Measurements from ENCODE around the gene SYS1.

Gene SYS1

DNA sequence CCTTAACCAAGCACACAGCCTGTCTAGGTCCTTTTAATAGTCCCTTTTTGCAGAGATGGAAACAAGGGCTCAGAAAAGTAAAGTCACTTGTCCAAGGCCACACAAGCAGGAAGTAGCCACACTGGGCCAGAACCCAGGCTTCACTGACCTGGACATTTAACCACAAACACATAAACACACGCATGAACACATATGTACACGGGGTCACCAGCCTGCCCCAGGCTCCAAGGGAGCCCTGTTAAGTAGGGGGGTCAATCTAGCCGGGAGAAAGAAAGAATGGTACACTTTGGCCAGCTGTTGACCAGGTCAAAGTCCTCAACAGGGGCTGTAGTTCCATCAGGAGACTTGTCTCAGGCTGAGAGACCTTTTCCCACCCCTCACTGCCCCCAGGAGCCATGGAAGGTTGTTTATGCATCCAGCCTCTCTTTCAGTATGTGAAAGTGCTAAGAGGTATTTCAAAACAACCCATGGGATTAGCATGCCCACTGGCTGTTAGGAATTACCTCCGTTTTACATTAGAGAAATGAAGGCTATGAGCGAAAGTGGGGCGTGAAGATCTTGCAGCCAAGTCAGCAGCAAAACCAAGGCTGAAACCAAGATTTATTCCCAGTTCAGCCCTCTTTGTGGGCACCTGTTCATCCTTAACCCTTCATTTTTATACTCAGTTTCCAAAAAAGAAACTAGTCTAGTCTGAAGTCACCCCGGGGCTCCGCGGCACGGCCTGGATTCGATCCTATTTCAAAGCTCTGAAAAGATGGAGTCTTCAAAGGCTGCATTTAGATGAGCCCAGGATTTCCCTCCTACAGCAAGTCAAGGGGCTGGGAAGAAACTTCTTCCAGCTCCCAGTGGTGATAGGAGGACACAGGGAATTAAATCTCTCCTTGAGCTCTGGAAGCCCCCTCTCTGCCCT, 24.6 kb upstream of the SYS1 start:
- H2BK120ac ChIP-seq (ENCODE audit: insufficient read depth, low read length, poor library complexity) = peak overlapping the region; percentile 92
- peak overlapping the region; percentile 89 for H4K91ac ChIP-seq (ENCODE audit: low read depth, low read length)
- peak overlapping the region; percentile 71 for H3K4ac ChIP-seq (ENCODE audit: low read depth, low read length)
- no peak overlapping the region for H4K12ac ChIP-seq (ENCODE audit: low read depth, low read length)
- H2AFZ ChIP-seq (ENCODE audit: insufficient read depth, low read length, poor library complexity) = peak overlapping the region; percentile 18
- H2BK5ac ChIP-seq (ENCODE audit: low read depth, low read length, poor library complexity) = peak overlapping the region; percentile 91
- H3K27ac ChIP-seq (ENCODE audit: low read depth, low read length) = peak overlapping the region; percentile 90
- peaks cover 21 to 27% of the 10 kb centered on the region in 2 experiments for H3K36me3 ChIP-seq (ENCODE audit: control insufficient read depth in 1 of 2, insufficient read depth in 2 of 2, low read length in 2 of 2)
- H2AK5ac ChIP-seq (ENCODE audit: low read length) = peak overlapping the region; percentile 88
- H4K8ac ChIP-seq (ENCODE audit: low read depth, low read length) = peak overlapping the region; percentile 61
- peak overlapping the region; percentile 83 for H3K18ac ChIP-seq (ENCODE audit: low read length)
- peak overlapping the region; percentile 91 for H2BK12ac ChIP-seq (ENCODE audit: low read length)
- WGBS (ENCODE audit: extremely low coverage, insufficient coverage, insufficient read length) = no CpG with 5 or more reads among the region's 11 CpGs
- peaks cover 38% of the 10 kb centered on the region for H3K79me2 ChIP-seq (ENCODE audit: control insufficient read depth, insufficient read depth, low read length, poor library complexity)
- H3K4me3 ChIP-seq (ENCODE audit: low read depth, low read length) = no peak overlapping the region
- no peak for DNase-seq
- H3K9me3 ChIP-seq (ENCODE audit: insufficient read depth, low read depth, low read length) = no peaks in the 10 kb centered on the region
- peak overlapping the region; percentile 63 for H3K14ac ChIP-seq (ENCODE audit: low read length)
- H3K79me1 ChIP-seq (ENCODE audit: low read length) = peaks cover 45% of the 10 kb centered on the region
- peak overlapping the region; percentile 30 for H3K4me2 ChIP-seq (ENCODE audit: low read length)
- H3K4me1 ChIP-seq (ENCODE audit: control insufficient read depth in 1 of 2, insufficient read depth in 2 of 2, low read length in 2 of 2) = peaks cover 61 to 66% of the 10 kb centered on the region in 2 experiments
- no peak overlapping the region for H3K9ac ChIP-seq (ENCODE audit: low read length)
- H3K27me3 ChIP-seq (ENCODE audit: insufficient read depth, low read length) = no peaks in the 10 kb centered on the region
- no peak overlapping the region for H3K23ac ChIP-seq (ENCODE audit: low read length)

DNA sequence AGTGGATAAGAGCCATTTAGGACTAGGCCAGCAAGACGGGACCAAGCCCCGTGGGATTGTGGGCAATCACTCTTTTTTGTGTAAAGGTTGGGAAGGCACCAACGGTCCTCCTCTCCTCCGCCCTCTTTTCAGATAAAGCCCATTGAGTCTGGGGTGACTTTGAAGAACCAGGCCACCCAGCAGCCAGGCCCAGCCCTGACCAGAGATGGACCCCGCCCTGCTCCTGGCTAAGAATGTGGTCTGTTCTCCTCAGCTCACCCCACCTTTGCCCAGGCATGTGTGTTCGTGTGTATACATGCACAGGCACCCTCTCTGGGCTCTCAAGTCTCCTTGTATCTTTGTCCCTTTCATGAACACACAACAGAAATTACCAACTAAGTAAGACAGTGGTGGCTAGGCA, 23.9 kb upstream of the SYS1 start:
- H3K79me2 ChIP-seq (ENCODE audit: control insufficient read depth, insufficient read depth, low read length, poor library complexity) = peaks cover 41% of the 10 kb centered on the region
- peak overlapping the region; percentile 6 for H2AK5ac ChIP-seq (ENCODE audit: low read length)
- peak overlapping the region; percentile 67 for H3K18ac ChIP-seq (ENCODE audit: low read length)
- H3K27ac ChIP-seq (ENCODE audit: low read depth, low read length) = peak overlapping the region; percentile 90
- no peaks in the 10 kb centered on the region for H3K9me3 ChIP-seq (ENCODE audit: insufficient read depth, low read depth, low read length)
- peaks cover 19 to 27% of the 10 kb centered on the region in 2 experiments for H3K36me3 ChIP-seq (ENCODE audit: control insufficient read depth in 1 of 2, insufficient read depth in 2 of 2, low read length in 2 of 2)
- peak overlapping the region; percentile 45 for H3K14ac ChIP-seq (ENCODE audit: low read length)
- no peak overlapping the region for H3K4me2 ChIP-seq (ENCODE audit: low read length)
- no peak overlapping the region for H4K12ac ChIP-seq (ENCODE audit: low read depth, low read length)
- H3K4me3 ChIP-seq (ENCODE audit: low read depth, low read length) = no peak overlapping the region
- H3K4me1 ChIP-seq (ENCODE audit: control insufficient read depth in 1 of 2, insufficient read depth in 2 of 2, low read length in 2 of 2) = peaks cover 67 to 73% of the 10 kb centered on the region in 2 experiments
- H2BK12ac ChIP-seq (ENCODE audit: low read length) = peak overlapping the region; percentile 58
- peak overlapping the region; percentile 5 for H4K8ac ChIP-seq (ENCODE audit: low read depth, low read length)
- no peak overlapping the region for H3K23ac ChIP-seq (ENCODE audit: low read length)
- no peak for DNase-seq
- H2AFZ ChIP-seq (ENCODE audit: insufficient read depth, low read length, poor library complexity) = no peak overlapping the region
- H4K91ac ChIP-seq (ENCODE audit: low read depth, low read length) = peak overlapping the region; percentile 89
- WGBS (ENCODE audit: extremely low coverage, insufficient coverage, insufficient read length) = no CpG with 5 or more reads among the region's 6 CpGs
- H3K79me1 ChIP-seq (ENCODE audit: low read length) = peaks cover 52% of the 10 kb centered on the region
- H3K27me3 ChIP-seq (ENCODE audit: insufficient read depth, low read length) = no peaks in the 10 kb centered on the region
- no peak overlapping the region for H3K9ac ChIP-seq (ENCODE audit: low read length)
- H3K4ac ChIP-seq (ENCODE audit: low read depth, low read length) = peak overlapping the region; percentile 71
- H2BK120ac ChIP-seq (ENCODE audit: insufficient read depth, low read length, poor library complexity) = no peak overlapping the region
- peak overlapping the region; percentile 91 for H2BK5ac ChIP-seq (ENCODE audit: low read depth, low read length, poor library complexity)

DNA sequence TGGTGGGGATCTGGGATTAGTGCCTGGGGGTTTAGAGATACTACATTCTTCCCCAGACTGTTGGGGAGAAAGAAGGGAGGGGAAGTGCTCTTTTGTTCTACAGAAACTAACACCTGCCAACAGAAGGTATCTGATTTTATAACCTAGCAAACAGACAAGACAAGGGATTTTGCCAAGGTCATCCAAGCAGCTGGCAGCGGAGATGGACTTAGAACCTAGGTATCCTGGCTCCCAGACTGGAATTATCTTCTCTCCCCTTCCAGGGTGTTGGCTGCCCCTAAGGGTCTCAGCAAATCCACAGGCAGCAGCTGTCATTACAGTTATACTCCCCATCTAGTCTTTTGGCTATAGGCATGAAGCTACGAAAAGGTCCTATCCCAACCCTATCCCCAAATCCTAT, 23.2 kb upstream of the SYS1 start:
- Histone ChIP-seq H3K4ac (ENCODE audit: low read depth, low read length) (peak overlapping the region; percentile 80), H3K9me3 (ENCODE audit: insufficient read depth, low read depth, low read length) (no peaks in the 10 kb centered on the region), H2AK5ac (ENCODE audit: low read length) (no peak overlapping the region), H2BK12ac (ENCODE audit: low read length) (peak overlapping the region; percentile 26), H3K23ac (ENCODE audit: low read length) (no peak overlapping the region), H3K18ac (ENCODE audit: low read length) (no peak overlapping the region), H4K91ac (ENCODE audit: low read depth, low read length) (peak overlapping the region; percentile 48), H3K36me3 (ENCODE audit: control insufficient read depth in 1 of 2, insufficient read depth in 2 of 2, low read length in 2 of 2) (peaks cover 18 to 26% of the 10 kb centered on the region in 2 experiments), H2BK120ac (ENCODE audit: insufficient read depth, low read length, poor library complexity) (peak overlapping the region; percentile 40), H2BK5ac (ENCODE audit: low read depth, low read length, poor library complexity) (peak overlapping the region; percentile 22), H3K79me2 (ENCODE audit: control insufficient read depth, insufficient read depth, low read length, poor library complexity) (peaks cover 45% of the 10 kb centered on the region), H3K4me1 (ENCODE audit: control insufficient read depth in 1 of 2, insufficient read depth in 2 of 2, low read length in 2 of 2) (peaks cover 71 to 78% of the 10 kb centered on the region in 2 experiments), H3K27ac (ENCODE audit: low read depth, low read length) (no peak overlapping the region), H4K8ac (ENCODE audit: low read depth, low read length) (no peak overlapping the region), H3K27me3 (ENCODE audit: insufficient read depth, low read length) (no peaks in the 10 kb centered on the region), H4K12ac (ENCODE audit: low read depth, low read length) (no peak overlapping the region), H3K79me1 (ENCODE audit: low read length) (peaks cover 58% of the 10 kb centered on the region), H3K9ac (ENCODE audit: low read length) (no peak overlapping the region), H2AFZ (ENCODE audit: insufficient read depth, low read length, poor library complexity) (no peak overlapping the region), H3K4me2 (ENCODE audit: low read length) (no peak overlapping the region), H3K4me3 (ENCODE audit: low read depth, low read length) (no peak overlapping the region), H3K14ac (ENCODE audit: low read length) (no peak overlapping the region)
- no CpG with 5 or more reads among the region's 2 CpGs for WGBS (ENCODE audit: extremely low coverage, insufficient coverage, insufficient read length)
- DNase-seq = no peak

DNA sequence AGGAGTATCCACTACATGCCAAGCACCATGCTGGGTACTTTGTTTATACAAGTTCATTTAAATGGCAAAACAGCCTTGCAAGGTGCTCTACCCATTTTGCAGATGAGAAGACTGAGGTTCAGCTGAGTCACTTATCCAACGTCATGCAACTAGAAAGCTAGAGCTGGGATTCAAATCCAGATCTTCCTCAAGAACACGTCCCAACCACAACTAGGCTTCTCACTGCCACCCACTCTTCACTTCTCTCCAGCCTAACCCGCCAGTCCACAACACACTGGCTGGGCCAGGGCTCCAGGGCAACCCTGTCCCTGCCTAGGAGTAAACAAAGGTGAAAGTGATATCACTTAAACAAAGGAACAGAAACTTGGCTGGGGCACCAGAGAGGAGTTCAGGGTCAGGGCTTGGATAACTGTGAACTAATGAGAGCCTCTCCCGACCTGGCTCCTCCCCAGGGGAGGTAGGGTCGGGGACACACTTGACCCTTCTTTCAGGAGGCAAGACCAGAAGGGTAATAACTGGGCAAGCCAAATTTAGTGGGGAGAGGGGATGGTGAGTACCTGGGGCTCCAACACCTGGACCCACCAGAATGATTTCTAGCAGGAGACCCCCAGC, 22.6 kb upstream of the SYS1 start:
- H3K9ac ChIP-seq (ENCODE audit: low read length) = no peak overlapping the region
- H3K79me2 ChIP-seq (ENCODE audit: control insufficient read depth, insufficient read depth, low read length, poor library complexity) = peaks cover 46% of the 10 kb centered on the region
- no peak overlapping the region for H2AFZ ChIP-seq (ENCODE audit: insufficient read depth, low read length, poor library complexity)
- no peak overlapping the region for H4K8ac ChIP-seq (ENCODE audit: low read depth, low read length)
- H4K91ac ChIP-seq (ENCODE audit: low read depth, low read length) = peak overlapping the region; percentile 44
- H2BK5ac ChIP-seq (ENCODE audit: low read depth, low read length, poor library complexity) = no peak overlapping the region
- no peak overlapping the region for H4K12ac ChIP-seq (ENCODE audit: low read depth, low read length)
- peak overlapping the region; percentile 34 for H2BK12ac ChIP-seq (ENCODE audit: low read length)
- peaks cover 13 to 20% of the 10 kb centered on the region in 2 experiments for H3K36me3 ChIP-seq (ENCODE audit: control insufficient read depth in 1 of 2, insufficient read depth in 2 of 2, low read length in 2 of 2)
- no peak overlapping the region for H3K4me2 ChIP-seq (ENCODE audit: low read length)
- no peak overlapping the region for H2AK5ac ChIP-seq (ENCODE audit: low read length)
- no peaks in the 10 kb centered on the region for H3K27me3 ChIP-seq (ENCODE audit: insufficient read depth, low read length)
- no peak for DNase-seq
- WGBS (ENCODE audit: extremely low coverage, insufficient coverage, insufficient read length) = no CpG with 5 or more reads among the region's 5 CpGs
- peak overlapping the region; percentile 2 for H3K18ac ChIP-seq (ENCODE audit: low read length)
- H3K4ac ChIP-seq (ENCODE audit: low read depth, low read length) = peak overlapping the region; percentile 80
- no peak overlapping the region for H3K4me3 ChIP-seq (ENCODE audit: low read depth, low read length)
- H3K79me1 ChIP-seq (ENCODE audit: low read length) = peaks cover 60% of the 10 kb centered on the region
- H3K9me3 ChIP-seq (ENCODE audit: insufficient read depth, low read depth, low read length) = no peaks in the 10 kb centered on the region
- no peak overlapping the region for H3K23ac ChIP-seq (ENCODE audit: low read length)
- peak overlapping the region; percentile 20 for H3K27ac ChIP-seq (ENCODE audit: low read depth, low read length)
- H3K14ac ChIP-seq (ENCODE audit: low read length) = no peak overlapping the region
- peaks cover 74 to 83% of the 10 kb centered on the region in 2 experiments for H3K4me1 ChIP-seq (ENCODE audit: control insufficient read depth in 1 of 2, insufficient read depth in 2 of 2, low read length in 2 of 2)
- no peak overlapping the region for H2BK120ac ChIP-seq (ENCODE audit: insufficient read depth, low read length, poor library complexity)

Measured in trophoblast cell (in vitro differentiated cells and primary cell).